Liver (tissue), 9 donors: ENCODE measurements around the gene DACH1. TPM values are rescaled to one million over a fixed set of nuclear protein-coding genes. Genes with fewer than 3 reads are reported as not detected.

Source experiments
- DNase-seq: peaks from one replicate; pipeline ENCODE4 v3.0.0-alpha.2; 2017; ENCODE audit warnings: low spot score
- H3K27ac ChIP-seq, 2 donors: one replicate each; pipeline ENCODE4 v1.7.0; 2013; ENCODE audit warnings: inconsistent platforms in 2 of 2, low read length in 2 of 2, control low read depth in 1 of 2, low read depth in 1 of 2, mild to moderate bottlenecking in 1 of 2
- H3K27me3 ChIP-seq, 4 donors: one replicate each; pipeline versions ENCODE4 v1.6.1 to v1.7.0; 2013; ENCODE audit warnings: low read length in 3 of 4, inconsistent platforms in 1 of 4, mild to moderate bottlenecking in 1 of 4, moderate library complexity in 1 of 4; ENCODE audit not compliant: control insufficient read depth in 4 of 4, insufficient read depth in 4 of 4
- H3K36me3 ChIP-seq, 4 donors: one replicate each; pipeline versions ENCODE4 v1.6.1 to v1.7.0; 2013; ENCODE audit warnings: low read length in 3 of 4, mild to moderate bottlenecking in 3 of 4, low read depth in 1 of 4, moderate library complexity in 1 of 4; ENCODE audit not compliant: control insufficient read depth in 4 of 4, insufficient read depth in 3 of 4
- H3K4me1 ChIP-seq, 4 donors: one replicate each; pipeline versions ENCODE4 v1.6.1 to v1.7.0; 2013; ENCODE audit warnings: low read length in 3 of 4, mild to moderate bottlenecking in 3 of 4, moderate library complexity in 1 of 4; ENCODE audit not compliant: control insufficient read depth in 4 of 4, insufficient read depth in 4 of 4
- H3K4me3 ChIP-seq, 3 donors: one replicate each; pipeline versions ENCODE4 v1.6.1 to v1.7.0; 2013; ENCODE audit warnings: low read length in 3 of 3, control low read depth in 1 of 3, low read depth in 1 of 3, mild to moderate bottlenecking in 1 of 3
- H3K9ac ChIP-seq, 2 donors: one replicate each; pipeline ENCODE4 v1.7.0; 2013; ENCODE audit warnings: low read length in 2 of 2, mild to moderate bottlenecking in 2 of 2, moderate library complexity in 2 of 2, control low read depth in 1 of 2, low read depth in 1 of 2
- H3K9me3 ChIP-seq, 4 donors: one replicate each; pipeline versions ENCODE4 v1.6.1 to v1.7.0; 2013; ENCODE audit warnings: low read length in 3 of 4; ENCODE audit not compliant: control insufficient read depth in 4 of 4
- ATF3 ChIP-seq: IDR thresholded peaks from 2 replicates; pipeline ENCODE4 v1.6.1; 2016; ENCODE audit warnings: antibody characterized with exemption
- CTCF ChIP-seq: fragments of 150-350 bp; IDR thresholded peaks from 2 replicates; pipeline ENCODE4 v1.5.1; 2017; ENCODE audit warnings: improper control_type of control experiment, low read depth, low read length; ENCODE audit not compliant: missing input control
- EGR1 ChIP-seq, 2 donors: IDR thresholded peaks; 2 replicates each; pipeline ENCODE4 v1.6.1; 2016 to 2018; ENCODE audit warnings: antibody characterized with exemption in 2 of 2, low read depth in 2 of 2
- FOXA1 ChIP-seq: IDR thresholded peaks from 2 replicates; pipeline ENCODE4 v1.6.1; 2016; ENCODE audit warnings: antibody characterized with exemption
- FOXA2 ChIP-seq: IDR thresholded peaks from 2 replicates; pipeline ENCODE4 v1.6.1; 2016; ENCODE audit warnings: antibody characterized with exemption
- GABPA ChIP-seq, 2 donors: IDR thresholded peaks in 1 of 2; conservative IDR thresholded peaks in 1 of 2; 2 replicates each; pipeline ENCODE4 v1.6.1; 2016; ENCODE audit warnings: antibody characterized with exemption in 2 of 2, mild to moderate bottlenecking in 1 of 2, moderate library complexity in 1 of 2
- HNF4A ChIP-seq, 2 donors: conservative IDR thresholded peaks; 2 replicates each; pipeline ENCODE4 v1.6.1; 2016; ENCODE audit warnings: antibody characterized with exemption in 2 of 2, mild to moderate bottlenecking in 2 of 2
- HNF4G ChIP-seq: IDR thresholded peaks from 2 replicates; pipeline ENCODE4 v1.6.1; 2016; ENCODE audit warnings: antibody characterized with exemption
- JUND ChIP-seq, 2 donors: IDR thresholded peaks; 2 replicates each; pipeline ENCODE4 v1.6.1; 2016; ENCODE audit warnings: antibody characterized with exemption in 2 of 2
- NR2F2 ChIP-seq: IDR thresholded peaks from 2 replicates; pipeline ENCODE4 v1.6.1; 2016; ENCODE audit warnings: antibody characterized with exemption
- RAD21 ChIP-seq, 2 donors: IDR thresholded peaks; 2 replicates each; pipeline ENCODE4 v1.6.1; 2016; ENCODE audit warnings: antibody characterized with exemption in 2 of 2, mild to moderate bottlenecking in 2 of 2
- RXRA ChIP-seq, 2 donors: IDR thresholded peaks; 2 replicates each; pipeline ENCODE4 v1.6.1; 2017 to 2018; ENCODE audit warnings: antibody characterized with exemption in 2 of 2, mild to moderate bottlenecking in 1 of 2
- TAF1 ChIP-seq: conservative IDR thresholded peaks from 2 replicates; pipeline ENCODE4 v1.6.1; 2016; ENCODE audit warnings: antibody characterized with exemption, mild to moderate bottlenecking
- YY1 ChIP-seq: IDR thresholded peaks from 2 replicates; pipeline ENCODE4 v1.6.1; 2016; ENCODE audit warnings: antibody characterized with exemption, mild to moderate bottlenecking
- ZBTB33 ChIP-seq: IDR thresholded peaks from 2 replicates; pipeline ENCODE4 v1.6.1; 2016; ENCODE audit warnings: antibody characterized with exemption
- WGBS: extraction: QIAGEN DNeasy Blood & Tissue Kit; methylation state at CpG from one replicate; pipeline ENCODE4 v1.1.7; 2013; 5-methylcytosine and 5-hydroxymethylcytosine counted together
- polyA plus RNA-seq, 2 donors: library from polyadenylated mRNA; stranded (reverse) in 1 of 2; unstranded in 1 of 2; fragments of 200-250 nt in 1 of 2; fragments of >200 nt in 1 of 2; fragmentation: Nextera tagmentation in 1 of 2; extraction: Ambion mirVana in 1 of 2; gene quantifications; one replicate each; pipeline versions ENCODE4 v1.2.1 to v1.2.3, GENCODE V29; 2013 to 2015
- total RNA-seq, 2 donors: library from RNA; depleted of rRNA; stranded (reverse); fragments of >200 nt; gene quantifications; one replicate each; pipeline ENCODE4 v1.2.3, GENCODE V29; 2014
- donor health status: healthy.
- donor health status: healthy.
- donor health status: healthy.
- donor health status: healthy.
- donor health status: healthy.

The DACH1 gene
- total and polyA plus RNA-seq, 4 donors, result 0.28 to 1.9 (median 0.77) TPM

GRCh38 chr13:71820699-71821098 is 46.3 kb downstream of the DACH1 start:
- Histone ChIP-seq H3K27me3 (peaks cover 0 to 3% (median 0%) of the 10 kb centered on the region in 4 donors), H3K4me1 (no peaks in the 10 kb centered on the region), H3K36me3 (no peaks in the 10 kb centered on the region), H3K4me3 (no peak overlapping the region), H3K9me3 (peaks cover 0 to 6% (median 0%) of the 10 kb centered on the region in 4 donors), H3K9ac (no peak overlapping the region), H3K27ac (no peak overlapping the region)
- no peak for DNase-seq
- TF ChIP-seq JUND (IDR thresholded peaks at IDR 0.05), result no peak
- no peak for TF ChIP-seq RAD21 (IDR thresholded peaks at IDR 0.05)
- no peak for TF ChIP-seq EGR1 (IDR thresholded peaks at IDR 0.05; ENCODE audit: low read depth in 2 of 2)
- TF ChIP-seq HNF4A (conservative IDR thresholded peaks at IDR 0.05), result no peak
- no peak for TF ChIP-seq TAF1
- TF ChIP-seq RXRA (IDR thresholded peaks at IDR 0.05), result no peak
- TF ChIP-seq FOXA1, result no peak
- no peak for TF ChIP-seq YY1
- no peak for TF ChIP-seq HNF4G
- no peak for TF ChIP-seq GABPA (IDR thresholded peaks at IDR 0.05 in 1 of 2, conservative IDR thresholded peaks at IDR 0.05 in 1 of 2)
- no peak for TF ChIP-seq NR2F2
- TF ChIP-seq ZBTB33, result no peak
- 76% methylated on average over 3 of the region's 3 CpGs for WGBS

- H3K4me3 ChIP-seq, result no peak overlapping the region
- H3K36me3 ChIP-seq, result no peaks in the 10 kb centered on the region
- no peaks in the 10 kb centered on the region for H3K4me1 ChIP-seq
- TF ChIP-seq CTCF (no peak), GABPA (IDR thresholded peaks at IDR 0.05 in 1 of 2, conservative IDR thresholded peaks at IDR 0.05 in 1 of 2) (no peak)
- peaks cover 0 to 6% (median 0%) of the 10 kb centered on the region in 4 donors for H3K9me3 ChIP-seq
- WGBS, result 94% methylated on average over 1 of the region's 1 CpG
- H3K27me3 ChIP-seq, result peaks cover 0 to 3% (median 0%) of the 10 kb centered on the region in 4 donors
- DNase-seq, result no peak
- H3K27ac ChIP-seq, result no peak overlapping the region
- no peak overlapping the region for H3K9ac ChIP-seq
Observed at GRCh38 chr13:71817335-71817734, 49.7 kb downstream of the DACH1 start.

- Histone ChIP-seq H3K9me3 (peaks cover 0 to 6% (median 0%) of the 10 kb centered on the region in 4 donors), H3K9ac (no peak overlapping the region), H3K27me3 (no peaks in the 10 kb centered on the region), H3K4me3 (no peak overlapping the region), H3K27ac (no peak overlapping the region), H3K36me3 (no peaks in the 10 kb centered on the region), H3K4me1 (no peaks in the 10 kb centered on the region)
- 36% methylated on average over 4 of the region's 4 CpGs for WGBS
- DNase-seq, result no peak
- TF ChIP-seq CTCF (no peak), FOXA2 (no peak), ATF3 (no peak), GABPA (IDR thresholded peaks at IDR 0.05 in 1 of 2, conservative IDR thresholded peaks at IDR 0.05 in 1 of 2) (no peak), RAD21 (IDR thresholded peaks at IDR 0.05) (no peak), ZBTB33 (no peak), EGR1 (IDR thresholded peaks at IDR 0.05; ENCODE audit: low read depth in 2 of 2) (no peak), TAF1 (no peak), FOXA1 (no peak), HNF4G (no peak)
Observed at GRCh38 chr13:71814806-71815360, 52.1 kb downstream of the DACH1 start.
